Lower lobe of right lung (tissue), 2 donors: ENCODE data around the gene COQ4. TPM values are rescaled to one million over a fixed set of nuclear protein-coding genes. Genes with fewer than 3 reads are reported as not detected.

Experiments used
- ATAC-seq, 2 donors: fragments of 200-7000 bp; cut with Tn5 transposase; one replicate each; pipeline ENCODE4 v1.9.1; 2020 to 2022; ENCODE audit warnings: mild to moderate bottlenecking in 2 of 2, moderate library complexity in 2 of 2
- DNase-seq: peaks from one replicate; pipeline ENCODE4 v3.0.0-alpha.2; 2020
- H3K27ac ChIP-seq: fragments of 200-600 bp; one replicate; pipeline ENCODE4 v1.8.0; 2022
- H3K27me3 ChIP-seq: fragments of 200-600 bp; one replicate; pipeline ENCODE4 v1.8.0; 2022; ENCODE audit warnings: low read depth
- H3K36me3 ChIP-seq: fragments of 200-600 bp; one replicate; pipeline ENCODE4 v1.8.0; 2022; ENCODE audit warnings: mild to moderate bottlenecking
- H3K4me1 ChIP-seq: fragments of 200-600 bp; one replicate; pipeline ENCODE4 v1.8.0; 2022
- H3K4me3 ChIP-seq: fragments of 200-600 bp; one replicate; pipeline ENCODE4 v1.8.0; 2022; ENCODE audit warnings: mild to moderate bottlenecking
- H3K9me3 ChIP-seq: fragments of 200-600 bp; one replicate; pipeline ENCODE4 v1.8.0; 2022
- intact Hi-C: fragments of 100-400 bp; cut with DNase I; formaldehyde crosslinking; loops from one replicate; pipeline ENCODE4 v1.11.0; 2022
- long read RNA-seq: library from polyadenylated mRNA; unstranded; transcript quantifications from one replicate; pipeline ENCODE4 v2.0.0, GENCODE V29; 2021
- total RNA-seq: library from RNA; stranded (reverse); fragmentation: NEBNext Ultra II Directional; extraction: Animal tissue kit (Norgen Biotek cat#: 25700); gene quantifications from one replicate; pipeline ENCODE4 v1.2.1, GENCODE V29; 2021
- TF ChIP-seq, protein P1 (sequence below): fragments of 200-600 bp; IDR thresholded peaks from one replicate; pipeline ENCODE4 v1.8.0; 2022; ENCODE audit warnings: antibody characterized with exemption, mild to moderate bottlenecking
- donor health status: DM: no; HTN: yes; CAD: no; lungs with severe emphysema.

The COQ4 gene
- 35.9 TPM for total RNA-seq
- long read RNA-seq, transcript COQ4-201 (7 exons, 1,548 nt) = major isoform, 29 of 39 reads
- long read RNA-seq, partial matches to known transcripts = 3 of 39 reads
- long read RNA-seq, other reads (novel, unspliced or antisense) = 4 of 39 reads

DNA sequence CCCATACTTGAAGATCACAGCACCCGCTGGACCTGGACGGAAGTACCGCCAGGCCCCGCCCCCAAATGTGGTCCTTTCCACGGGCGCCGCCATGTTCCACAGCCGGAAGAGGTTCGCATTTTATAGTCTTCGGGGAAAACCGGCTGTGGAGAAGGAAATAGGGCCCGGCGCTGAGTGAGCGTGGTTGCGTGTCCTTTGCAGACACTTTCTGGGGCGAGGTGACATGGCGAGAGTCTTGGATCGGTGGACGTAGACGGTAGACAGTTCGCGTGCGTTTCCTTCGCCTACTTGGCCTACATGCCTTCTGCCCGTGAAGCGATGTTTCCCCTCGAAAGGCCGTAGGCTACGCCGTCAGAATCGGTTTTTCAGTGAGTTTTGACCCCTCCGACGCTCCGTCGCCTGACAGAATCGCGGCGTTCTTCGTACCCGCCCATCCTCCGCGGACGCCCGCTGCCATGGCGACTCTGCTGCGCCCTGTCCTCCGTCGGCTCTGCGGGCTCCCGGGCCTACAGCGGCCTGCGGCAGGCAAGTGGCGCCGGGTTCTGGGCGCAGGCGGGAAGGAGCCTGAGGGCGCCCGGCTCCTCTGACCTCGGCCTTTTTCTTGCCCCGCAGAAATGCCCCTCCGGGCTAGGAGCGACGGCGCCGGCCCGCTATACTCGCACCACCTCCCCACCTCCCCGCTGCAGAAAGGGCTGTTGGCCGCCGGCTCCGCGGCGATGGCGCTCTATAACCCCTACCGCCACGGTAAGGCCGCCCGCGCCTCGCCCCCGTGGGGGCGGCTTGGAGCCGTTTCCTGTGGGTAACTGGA, at the start of gene COQ4, which contains the start of gene TRUB2:
COQ4 (plus strand) TSS at position 436 of the 808 bp plus-strand sequence; CDS start at position 456, 20 bp downstream.
TRUB2 (minus strand) TSS at position 44 of the 808 bp plus-strand sequence; CDS start at position 5, 39 bp downstream.
- H3K27ac ChIP-seq = peak within 1 kb of the TSS; percentile 88
- TF ChIP-seq, protein P1, sequence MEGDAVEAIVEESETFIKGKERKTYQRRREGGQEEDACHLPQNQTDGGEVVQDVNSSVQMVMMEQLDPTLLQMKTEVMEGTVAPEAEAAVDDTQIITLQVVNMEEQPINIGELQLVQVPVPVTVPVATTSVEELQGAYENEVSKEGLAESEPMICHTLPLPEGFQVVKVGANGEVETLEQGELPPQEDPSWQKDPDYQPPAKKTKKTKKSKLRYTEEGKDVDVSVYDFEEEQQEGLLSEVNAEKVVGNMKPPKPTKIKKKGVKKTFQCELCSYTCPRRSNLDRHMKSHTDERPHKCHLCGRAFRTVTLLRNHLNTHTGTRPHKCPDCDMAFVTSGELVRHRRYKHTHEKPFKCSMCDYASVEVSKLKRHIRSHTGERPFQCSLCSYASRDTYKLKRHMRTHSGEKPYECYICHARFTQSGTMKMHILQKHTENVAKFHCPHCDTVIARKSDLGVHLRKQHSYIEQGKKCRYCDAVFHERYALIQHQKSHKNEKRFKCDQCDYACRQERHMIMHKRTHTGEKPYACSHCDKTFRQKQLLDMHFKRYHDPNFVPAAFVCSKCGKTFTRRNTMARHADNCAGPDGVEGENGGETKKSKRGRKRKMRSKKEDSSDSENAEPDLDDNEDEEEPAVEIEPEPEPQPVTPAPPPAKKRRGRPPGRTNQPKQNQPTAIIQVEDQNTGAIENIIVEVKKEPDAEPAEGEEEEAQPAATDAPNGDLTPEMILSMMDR = no peak
- H3K36me3 ChIP-seq = peaks cover 54% of the 10 kb centered on the region
- DNase-seq (peak; percentile 95), ATAC-seq (peak; percentile 97 to 99)
- H3K4me3 ChIP-seq = peak within 1 kb of the TSS; percentile 95
- intact Hi-C loops = no loop called here
- H3K4me1 ChIP-seq = peaks cover 23% of the 10 kb centered on the region
- H3K27me3 ChIP-seq = no peaks in the 10 kb centered on the region
- H3K9me3 ChIP-seq = no peaks in the 10 kb centered on the region

DNA sequence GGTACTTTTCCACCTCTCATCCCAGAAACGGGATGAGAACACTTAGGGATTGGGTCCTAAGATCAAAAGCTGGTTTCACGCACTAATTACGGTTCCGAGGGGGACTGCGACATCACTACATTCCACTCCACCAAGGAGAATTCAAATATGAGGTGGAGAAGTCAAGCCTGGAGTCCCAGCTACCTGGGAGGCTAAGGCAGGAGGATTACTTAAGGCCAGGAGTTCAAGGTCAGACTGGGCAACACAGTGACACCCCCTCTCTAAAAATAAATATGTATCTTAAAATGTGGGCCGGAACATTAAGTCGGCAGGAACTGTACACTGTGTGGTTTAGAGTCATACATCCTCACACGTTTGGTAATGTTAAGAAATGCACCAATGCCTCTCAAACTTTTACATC, 48.4 kb upstream of the COQ4 start:
- H3K27ac ChIP-seq = peak overlapping the region; percentile 88

DNA sequence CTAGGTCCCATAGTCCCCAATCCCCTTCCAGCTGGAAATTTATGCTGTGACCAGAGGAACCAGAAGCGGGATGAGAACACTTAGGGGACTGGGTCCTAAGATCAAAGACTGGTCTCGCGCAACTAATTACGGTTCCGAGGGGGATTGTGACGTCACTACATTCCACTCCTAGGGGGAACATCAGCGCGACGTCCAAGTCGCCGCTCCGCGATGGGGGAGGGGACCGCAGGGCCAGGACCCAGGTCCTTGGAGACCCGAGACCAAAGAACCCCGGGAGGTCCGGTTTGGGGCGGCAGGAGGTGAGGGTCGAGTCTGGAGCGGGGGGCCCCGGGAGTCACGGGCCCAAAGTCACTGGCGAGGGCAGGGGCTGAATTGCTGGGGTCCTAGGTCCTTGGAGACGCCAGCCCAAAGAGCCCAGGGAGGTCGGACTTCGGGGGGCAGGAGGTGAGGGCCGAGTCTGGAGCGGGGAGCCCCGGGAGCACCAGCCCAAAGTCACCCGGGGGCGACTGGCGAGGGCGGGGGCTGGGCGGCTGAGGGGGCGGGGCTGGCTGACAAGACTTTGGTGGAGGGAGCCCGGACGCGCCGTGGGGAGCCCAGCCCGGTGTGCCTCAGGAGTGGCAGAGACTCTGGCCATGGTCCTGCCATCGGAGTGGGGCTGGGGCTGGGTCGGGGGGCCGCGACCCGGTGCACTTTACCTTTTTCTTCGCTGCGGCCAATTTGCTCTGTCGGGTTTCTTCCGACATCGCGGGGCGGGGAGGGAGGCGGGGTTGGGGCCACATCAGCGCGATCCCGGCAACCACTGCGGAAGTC, 47.2 kb upstream of the COQ4 start, which contains the start of gene GOLGA2:
GOLGA2 (minus strand) TSS at position 810 of the 810 bp plus-strand sequence; CDS start at position 779, 31 bp downstream.
- Histone ChIP-seq H3K4me1 (peaks cover 45% of the 10 kb centered on the region), H3K36me3 (peaks cover 27% of the 10 kb centered on the region), H3K27me3 (no peaks in the 10 kb centered on the region), H3K4me3 (peak within 1 kb of the TSS; percentile 86), H3K27ac (peak within 1 kb of the TSS; percentile 88), H3K9me3 (no peaks in the 10 kb centered on the region)
- intact Hi-C loops = no loop called here
- DNase-seq = peak; percentile 58
- peak; percentile 77 to 84 for ATAC-seq
- TF ChIP-seq, protein P1 = peak; percentile 8

More for the DNA sequence above, 48.4 kb upstream of the COQ4 start:
- ATAC-seq (no peak), DNase-seq (no peak)
- H3K9me3 ChIP-seq = no peaks in the 10 kb centered on the region
- intact Hi-C loops = no loop called here
- peaks cover 37% of the 10 kb centered on the region for H3K4me1 ChIP-seq
- H3K4me3 ChIP-seq = peak overlapping the region; percentile 86
- H3K36me3 ChIP-seq = peaks cover 32% of the 10 kb centered on the region
- no peaks in the 10 kb centered on the region for H3K27me3 ChIP-seq
- TF ChIP-seq, protein P1 = no peak

DNA sequence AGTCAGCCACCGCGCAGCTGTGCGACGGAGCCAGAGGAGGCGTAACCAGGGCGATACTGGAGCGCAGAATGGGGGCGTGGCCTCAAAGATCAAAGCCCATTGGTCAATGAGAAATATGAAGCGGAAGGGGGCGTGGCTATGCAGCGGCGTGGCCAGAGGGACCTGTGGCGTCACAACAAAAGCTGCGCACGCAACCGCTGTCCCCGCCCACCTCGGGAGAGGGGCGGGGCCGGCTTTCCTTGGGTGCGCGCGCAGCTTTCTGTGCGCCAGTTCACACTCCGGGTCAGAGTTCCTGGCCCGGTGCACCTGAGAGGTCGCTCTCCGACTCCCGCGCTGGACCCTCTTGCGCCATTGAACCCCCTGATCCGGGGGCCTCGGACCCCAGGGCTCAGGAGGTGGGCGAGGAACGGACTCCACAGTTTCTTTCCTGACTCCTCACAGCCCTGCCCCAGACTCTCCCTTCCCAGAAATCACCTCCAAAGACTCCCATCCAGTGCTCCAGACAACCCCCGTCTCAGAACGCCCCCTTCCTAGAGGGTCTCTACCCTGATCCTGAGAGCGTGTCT, 46.5 kb upstream of the COQ4 start, which contains the start of gene SWI5:
SWI5 (plus strand) TSS at position 269 of the 566 bp plus-strand sequence.
- Histone ChIP-seq H3K36me3 (peaks cover 24% of the 10 kb centered on the region), H3K4me1 (peaks cover 45% of the 10 kb centered on the region), H3K4me3 (peak within 1 kb of the TSS; percentile 86), H3K27me3 (no peaks in the 10 kb centered on the region), H3K9me3 (no peaks in the 10 kb centered on the region), H3K27ac (peak within 1 kb of the TSS; percentile 88)
- TF ChIP-seq, protein P1 = no peak
- intact Hi-C loops = no loop called here
- ATAC-seq = peak; percentile 99
- peak; percentile 99 for DNase-seq
